Neuronal stem cell (in vitro differentiated cells): ENCODE data around the gene CACNA1I.

ENCODE experiments used
- DNase-seq: peaks from one replicate; pipeline ENCODE4 v3.0.0-alpha.2; 2013; ENCODE audit warnings: low spot score
- H2AFZ ChIP-seq: one replicate; pipeline ENCODE4 v1.6.1; 2013; ENCODE audit warnings: mild to moderate bottlenecking, low read length, inconsistent platforms
- H2AK5ac ChIP-seq: 2 replicates; pipeline ENCODE4 v1.6.1; 2013; ENCODE audit warnings: low read depth, mild to moderate bottlenecking, inconsistent platforms, low read length, moderate library complexity, mixed read lengths
- H2BK120ac ChIP-seq: 2 replicates; pipeline ENCODE4 v1.6.1; 2013; ENCODE audit warnings: low read depth, mild to moderate bottlenecking, inconsistent platforms, low read length, moderate library complexity, mixed read lengths
- H2BK12ac ChIP-seq: one replicate; pipeline ENCODE4 v1.6.1; 2013; ENCODE audit warnings: low read length, inconsistent platforms
- H2BK15ac ChIP-seq: 2 replicates; pipeline ENCODE4 v1.6.1; 2013; ENCODE audit warnings: mild to moderate bottlenecking, low read length, inconsistent platforms, mixed read lengths
- H2BK5ac ChIP-seq: one replicate; pipeline ENCODE4 v1.6.1; 2013; ENCODE audit warnings: inconsistent platforms, mild to moderate bottlenecking, low read length, moderate library complexity
- H3K14ac ChIP-seq: one replicate; pipeline ENCODE4 v1.6.1; 2013; ENCODE audit warnings: low read length, inconsistent platforms
- H3K18ac ChIP-seq: 2 replicates; pipeline ENCODE4 v1.6.1; 2013; ENCODE audit warnings: low read length, inconsistent platforms
- H3K23ac ChIP-seq: 2 replicates; pipeline ENCODE4 v1.6.1; 2013; ENCODE audit warnings: low read depth, mild to moderate bottlenecking, mixed read lengths, low read length, inconsistent platforms; ENCODE audit not compliant: poor library complexity
- H3K27ac ChIP-seq: replicated peaks from 3 replicates; pipeline ENCODE4 v1.5.1; 2013; ENCODE audit warnings: low read length, inconsistent platforms
- H3K27me3 ChIP-seq, 3 experiments: 2 replicates each; pipeline ENCODE4 v1.6.1; 2013; ENCODE audit warnings: low read length in 3 of 3, mild to moderate bottlenecking in 2 of 3, inconsistent platforms in 1 of 3, low read depth in 1 of 3, mixed read lengths in 1 of 3, moderate library complexity in 1 of 3; ENCODE audit not compliant: control insufficient read depth in 3 of 3, insufficient read depth in 3 of 3
- H3K36me3 ChIP-seq, 2 donors: replicated peaks in 1 of 2; 2 replicates each; pipeline ENCODE4 v1.6.1; 2013; ENCODE audit warnings: low read length in 2 of 2; ENCODE audit not compliant: control insufficient read depth in 2 of 2, insufficient read depth in 2 of 2
- H3K4ac ChIP-seq: 2 replicates; pipeline ENCODE4 v1.6.1; 2013; ENCODE audit warnings: inconsistent platforms, mild to moderate bottlenecking, low read length, moderate library complexity
- H3K4me1 ChIP-seq, 2 donors: 1 replicate in 1 of 2; 2 replicates in 1 of 2; pipeline ENCODE4 v1.6.1; 2013; ENCODE audit warnings: low read length in 2 of 2, low read depth in 1 of 2; ENCODE audit not compliant: control insufficient read depth in 2 of 2, insufficient read depth in 1 of 2
- H3K4me2 ChIP-seq: one replicate; pipeline ENCODE4 v1.6.1; 2013; ENCODE audit warnings: mild to moderate bottlenecking, low read length, inconsistent platforms; ENCODE audit not compliant: insufficient read depth, poor library complexity, severe bottlenecking
- H3K4me3 ChIP-seq, 2 donors: 2 replicates each; pipeline ENCODE4 v1.5.1; 2013; ENCODE audit warnings: low read length in 2 of 2, mild to moderate bottlenecking in 2 of 2, inconsistent platforms in 1 of 2, moderate library complexity in 1 of 2
- H3K79me1 ChIP-seq: one replicate; pipeline ENCODE4 v1.6.1; 2013; ENCODE audit warnings: low read depth, mild to moderate bottlenecking, inconsistent platforms, low read length, moderate library complexity
- H3K9ac ChIP-seq: one replicate; pipeline ENCODE4 v1.6.1; 2013; ENCODE audit warnings: mild to moderate bottlenecking, low read depth, low read length, inconsistent platforms; ENCODE audit not compliant: poor library complexity
- H3K9me3 ChIP-seq, 2 donors: replicated peaks in 1 of 2; 2 replicates each; pipeline versions ENCODE3 to v1.6.1; 2013; ENCODE audit warnings: low read length in 2 of 2, mild to moderate bottlenecking in 2 of 2, inconsistent platforms in 1 of 2, low read depth in 1 of 2, mixed read lengths in 1 of 2, moderate library complexity in 1 of 2; ENCODE audit not compliant: control insufficient read depth in 2 of 2, insufficient read depth in 1 of 2
- H4K8ac ChIP-seq: one replicate; pipeline ENCODE4 v1.6.1; 2013; ENCODE audit warnings: low read depth, mild to moderate bottlenecking, inconsistent platforms, low read length, moderate library complexity
- H4K91ac ChIP-seq: one replicate; pipeline ENCODE4 v1.6.1; 2013; ENCODE audit warnings: low read length, low read depth, mild to moderate bottlenecking, inconsistent platforms; ENCODE audit not compliant: poor library complexity
- WGBS, 2 donors: extraction: QIAGEN DNeasy Blood & Tissue Kit; methylation state at CpG; one replicate each; pipeline ENCODE4 v1.1.7; 2013; ENCODE audit warnings: missing lambda C conversion rate in 2 of 2, mixed read lengths in 1 of 2; ENCODE audit not compliant: insufficient read length in 2 of 2, insufficient replicate concordance in 1 of 2; ENCODE audit errors: extremely low coverage in 2 of 2; 5-methylcytosine and 5-hydroxymethylcytosine counted together

The CACNA1I gene

DNA sequence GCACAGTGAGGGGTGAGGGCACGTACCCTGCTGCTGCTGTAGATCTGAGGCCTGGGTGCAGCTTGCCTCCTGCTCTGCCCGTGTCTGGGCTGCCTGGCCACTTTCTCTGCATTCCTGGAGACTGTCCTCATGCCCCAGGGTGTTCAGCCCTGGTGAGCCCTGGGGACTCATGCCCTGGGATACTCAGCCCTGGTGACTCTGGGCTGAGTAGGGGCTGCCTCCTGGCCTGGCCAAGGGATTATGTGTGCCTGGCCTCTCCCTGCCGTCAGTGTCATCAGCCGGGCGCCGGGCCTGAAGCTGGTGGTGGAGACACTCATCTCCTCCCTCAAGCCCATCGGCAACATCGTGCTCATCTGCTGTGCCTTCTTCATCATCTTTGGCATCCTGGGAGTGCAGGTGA is 94.7 kb downstream of the CACNA1I start:
- Histone ChIP-seq H4K8ac (no peak overlapping the region), H2BK120ac (no peak overlapping the region), H3K27ac (no peak overlapping the region), H3K9ac (peak overlapping the region; percentile 47), H3K4me1 (peaks cover 0 to 21% of the 10 kb centered on the region in 2 donors), H2BK12ac (no peak overlapping the region), H2BK5ac (no peak overlapping the region), H2AFZ (no peak overlapping the region), H3K4ac (no peak overlapping the region), H3K9me3 (peaks cover 0 to 1% of the 10 kb centered on the region in 2 donors), H3K18ac (peak overlapping the region; percentile 76), H3K14ac (no peak overlapping the region), H2AK5ac (peak overlapping the region; percentile 64), H2BK15ac (peak overlapping the region; percentile 5), H4K91ac (no peak overlapping the region), H3K4me2 (no peak overlapping the region), H3K4me3 (no peak overlapping the region), H3K27me3 (peaks cover 19 to 52% (median 43%) of the 10 kb centered on the region in 3 experiments), H3K79me1 (no peaks in the 10 kb centered on the region), H3K23ac (no peak overlapping the region), H3K36me3 (no peaks in the 10 kb centered on the region)
- no CpG with 5 or more reads among the region's 8 CpGs for WGBS, 2 donors
- no peak for DNase-seq

DNA sequence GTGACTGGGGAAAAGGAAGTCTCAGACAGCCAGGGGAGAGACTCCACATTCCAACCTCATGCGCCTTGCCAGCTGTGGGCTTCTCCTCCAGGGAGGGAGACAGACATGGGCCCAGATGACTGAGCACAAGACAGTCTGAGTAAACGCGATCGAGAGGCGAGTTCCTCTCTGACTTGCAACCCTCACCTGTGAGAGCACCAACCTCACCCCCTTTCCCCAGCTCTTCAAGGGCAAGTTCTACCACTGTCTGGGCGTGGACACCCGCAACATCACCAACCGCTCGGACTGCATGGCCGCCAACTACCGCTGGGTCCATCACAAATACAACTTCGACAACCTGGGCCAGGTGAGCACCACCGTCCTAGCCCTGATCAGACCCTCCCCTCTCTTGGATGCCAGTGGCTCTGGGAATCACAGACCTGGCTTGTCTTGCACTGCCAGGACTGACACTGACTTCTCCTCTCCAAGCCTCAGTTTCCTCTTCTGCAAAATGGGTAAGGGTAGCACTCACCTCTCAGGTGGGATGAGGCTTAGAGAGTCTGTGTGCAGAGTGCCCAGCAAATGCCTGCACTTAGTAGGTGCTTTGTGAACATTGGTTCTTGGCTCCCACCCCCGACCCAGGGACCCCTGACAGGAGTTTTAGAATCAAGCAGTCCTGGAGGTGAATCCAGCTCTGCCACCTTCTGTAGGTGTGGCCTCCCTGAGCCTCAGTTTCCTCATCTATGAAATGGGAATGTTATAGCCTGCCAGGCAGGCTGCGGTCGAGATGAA is 95.3 kb downstream of the CACNA1I start:
- H3K4me1 ChIP-seq: peaks cover 0 to 21% of the 10 kb centered on the region in 2 donors
- no peak overlapping the region for H3K27ac ChIP-seq
- no peak overlapping the region for H2BK5ac ChIP-seq
- no peak overlapping the region for H3K14ac ChIP-seq
- peak overlapping the region; percentile 15 for H3K9ac ChIP-seq
- peaks cover 0 to 2% of the 10 kb centered on the region in 2 donors for H3K9me3 ChIP-seq
- peak overlapping the region; percentile 70 for H2AK5ac ChIP-seq
- peak overlapping the region; percentile 81 for H3K23ac ChIP-seq
- peak overlapping the region; percentile 53 for H3K18ac ChIP-seq
- H3K4me3 ChIP-seq: no peak overlapping the region
- no peak overlapping the region for H2AFZ ChIP-seq
- H3K4me2 ChIP-seq: no peak overlapping the region
- peaks cover 19 to 46% (median 37%) of the 10 kb centered on the region in 3 experiments for H3K27me3 ChIP-seq
- H4K8ac ChIP-seq: no peak overlapping the region
- H2BK120ac ChIP-seq: no peak overlapping the region
- no peaks in the 10 kb centered on the region for H3K36me3 ChIP-seq
- no peak overlapping the region for H3K4ac ChIP-seq
- DNase-seq: no peak
- WGBS, 2 donors: no CpG with 5 or more reads among the region's 16 CpGs
- no peaks in the 10 kb centered on the region for H3K79me1 ChIP-seq
- no peak overlapping the region for H4K91ac ChIP-seq
- H2BK12ac ChIP-seq: no peak overlapping the region
- peak overlapping the region; percentile 94 for H2BK15ac ChIP-seq

DNA sequence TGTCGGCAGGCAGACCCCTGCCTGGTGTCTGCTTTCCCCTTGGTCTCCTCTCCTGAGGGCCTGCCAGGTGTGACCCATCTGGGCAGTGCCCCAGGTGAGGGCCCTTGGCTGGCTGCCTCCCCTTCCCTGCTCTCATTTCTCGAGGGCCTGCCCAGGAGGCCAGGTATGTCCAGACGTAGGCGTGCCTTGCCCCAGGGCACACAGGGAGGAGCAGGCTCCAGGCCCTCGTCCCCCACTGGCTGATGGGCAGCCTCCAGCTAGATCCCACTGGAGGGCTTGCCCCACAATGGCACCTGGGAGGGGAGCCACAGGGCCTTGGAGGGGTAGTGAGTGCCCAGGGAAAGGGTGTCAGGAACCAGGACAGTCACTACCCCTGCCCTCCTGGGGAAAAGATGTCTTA is 95.9 kb downstream of the CACNA1I start:
- Histone ChIP-seq H3K79me1 (no peaks in the 10 kb centered on the region), H2BK12ac (peak overlapping the region; percentile 69), H3K14ac (no peak overlapping the region), H3K23ac (peak overlapping the region; percentile 27), H3K36me3 (no peaks in the 10 kb centered on the region), H3K4me2 (no peak overlapping the region), H2BK5ac (no peak overlapping the region), H2AK5ac (peak overlapping the region; percentile 70), H2BK120ac (no peak overlapping the region), H3K4ac (no peak overlapping the region), H3K27me3 (peaks cover 18 to 39% (median 30%) of the 10 kb centered on the region in 3 experiments), H3K18ac (peak overlapping the region; percentile 50), H3K9ac (no peak overlapping the region), H3K4me1 (peaks cover 0 to 21% of the 10 kb centered on the region in 2 donors), H3K27ac (no peak overlapping the region), H4K8ac (no peak overlapping the region), H3K9me3 (peaks cover 0 to 8% of the 10 kb centered on the region in 2 donors), H3K4me3 (no peak overlapping the region), H2BK15ac (peak overlapping the region; percentile 94), H4K91ac (no peak overlapping the region), H2AFZ (no peak overlapping the region)
- no CpG with 5 or more reads among the region's 5 CpGs for WGBS, 2 donors
- DNase-seq: no peak

DNA sequence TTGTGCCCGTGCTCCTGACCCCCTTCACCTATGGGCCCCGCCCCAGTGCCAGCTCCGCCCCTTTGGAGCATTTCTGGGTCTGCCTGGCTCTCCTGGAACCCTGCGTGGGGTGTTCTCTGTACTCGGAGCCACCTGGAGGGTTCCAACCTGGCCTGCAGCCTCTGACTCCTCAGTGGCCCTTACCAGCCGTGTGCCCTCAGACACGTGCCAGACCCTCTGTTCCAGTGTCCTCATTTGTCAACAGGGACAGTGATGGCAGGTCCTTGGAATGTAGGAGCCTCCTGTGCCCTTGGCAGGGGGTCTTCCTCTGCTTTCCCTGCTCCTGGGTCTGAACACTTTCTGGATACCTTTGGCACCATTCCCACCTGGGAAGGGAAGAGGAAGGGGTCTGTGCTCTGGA is 96.4 kb downstream of the CACNA1I start:
- H4K91ac ChIP-seq: no peak overlapping the region
- peaks cover 13 to 35% (median 26%) of the 10 kb centered on the region in 3 experiments for H3K27me3 ChIP-seq
- H2AFZ ChIP-seq: no peak overlapping the region
- H3K14ac ChIP-seq: no peak overlapping the region
- no peak overlapping the region for H3K23ac ChIP-seq
- no peaks in the 10 kb centered on the region for H3K36me3 ChIP-seq
- peaks cover 0 to 18% of the 10 kb centered on the region in 2 donors for H3K4me1 ChIP-seq
- H3K4ac ChIP-seq: no peak overlapping the region
- H3K4me3 ChIP-seq: no peak overlapping the region
- peak overlapping the region; percentile 94 for H2BK15ac ChIP-seq
- H3K27ac ChIP-seq: no peak overlapping the region
- H2BK120ac ChIP-seq: no peak overlapping the region
- peak overlapping the region; percentile 40 for H3K18ac ChIP-seq
- H3K79me1 ChIP-seq: no peaks in the 10 kb centered on the region
- no peak for DNase-seq
- H3K4me2 ChIP-seq: no peak overlapping the region
- peak overlapping the region; percentile 70 for H2AK5ac ChIP-seq
- H3K9me3 ChIP-seq: peaks cover 3 to 9% of the 10 kb centered on the region in 2 donors
- H2BK12ac ChIP-seq: no peak overlapping the region
- no peak overlapping the region for H2BK5ac ChIP-seq
- H4K8ac ChIP-seq: no peak overlapping the region
- WGBS, 2 donors: no CpG with 5 or more reads among the region's 7 CpGs
- no peak overlapping the region for H3K9ac ChIP-seq
